ENCODE measurements around the gene TFF3.

TFF3 gene

DNA sequence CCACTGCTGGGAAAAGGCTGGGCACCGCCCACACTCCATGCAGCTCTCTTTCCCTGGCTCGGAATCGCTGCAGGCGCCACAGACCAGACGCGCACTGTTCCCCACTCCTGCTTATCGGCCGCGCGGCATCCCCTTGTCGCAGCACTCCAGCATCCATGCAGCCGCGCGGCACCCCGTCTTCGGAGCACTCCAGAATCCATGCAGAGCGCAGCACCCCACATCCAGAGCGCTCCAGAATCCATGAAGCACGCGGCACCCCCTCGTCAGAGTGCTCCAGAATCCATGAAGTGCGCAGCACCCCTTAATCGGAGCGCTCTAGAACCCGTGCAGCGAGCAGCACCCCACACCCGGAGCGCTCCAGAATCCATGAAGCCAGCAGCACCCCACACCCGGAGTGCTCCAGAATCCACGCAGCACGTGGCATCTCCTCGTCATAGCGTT, 9.5 kb downstream of the TFF3 start:
- H3K4me3 ChIP-seq (replicated peaks; ENCODE audit: low read depth, low read length), result no peak overlapping the region
- DNase-seq (ENCODE audit: extremely low read depth, low read depth), result no peak
- TF ChIP-seq, protein P1, sequence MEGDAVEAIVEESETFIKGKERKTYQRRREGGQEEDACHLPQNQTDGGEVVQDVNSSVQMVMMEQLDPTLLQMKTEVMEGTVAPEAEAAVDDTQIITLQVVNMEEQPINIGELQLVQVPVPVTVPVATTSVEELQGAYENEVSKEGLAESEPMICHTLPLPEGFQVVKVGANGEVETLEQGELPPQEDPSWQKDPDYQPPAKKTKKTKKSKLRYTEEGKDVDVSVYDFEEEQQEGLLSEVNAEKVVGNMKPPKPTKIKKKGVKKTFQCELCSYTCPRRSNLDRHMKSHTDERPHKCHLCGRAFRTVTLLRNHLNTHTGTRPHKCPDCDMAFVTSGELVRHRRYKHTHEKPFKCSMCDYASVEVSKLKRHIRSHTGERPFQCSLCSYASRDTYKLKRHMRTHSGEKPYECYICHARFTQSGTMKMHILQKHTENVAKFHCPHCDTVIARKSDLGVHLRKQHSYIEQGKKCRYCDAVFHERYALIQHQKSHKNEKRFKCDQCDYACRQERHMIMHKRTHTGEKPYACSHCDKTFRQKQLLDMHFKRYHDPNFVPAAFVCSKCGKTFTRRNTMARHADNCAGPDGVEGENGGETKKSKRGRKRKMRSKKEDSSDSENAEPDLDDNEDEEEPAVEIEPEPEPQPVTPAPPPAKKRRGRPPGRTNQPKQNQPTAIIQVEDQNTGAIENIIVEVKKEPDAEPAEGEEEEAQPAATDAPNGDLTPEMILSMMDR (IDR thresholded peaks at IDR 0.05; ENCODE audit: low read depth, low read length, missing control alignments), result no peak

DNA sequence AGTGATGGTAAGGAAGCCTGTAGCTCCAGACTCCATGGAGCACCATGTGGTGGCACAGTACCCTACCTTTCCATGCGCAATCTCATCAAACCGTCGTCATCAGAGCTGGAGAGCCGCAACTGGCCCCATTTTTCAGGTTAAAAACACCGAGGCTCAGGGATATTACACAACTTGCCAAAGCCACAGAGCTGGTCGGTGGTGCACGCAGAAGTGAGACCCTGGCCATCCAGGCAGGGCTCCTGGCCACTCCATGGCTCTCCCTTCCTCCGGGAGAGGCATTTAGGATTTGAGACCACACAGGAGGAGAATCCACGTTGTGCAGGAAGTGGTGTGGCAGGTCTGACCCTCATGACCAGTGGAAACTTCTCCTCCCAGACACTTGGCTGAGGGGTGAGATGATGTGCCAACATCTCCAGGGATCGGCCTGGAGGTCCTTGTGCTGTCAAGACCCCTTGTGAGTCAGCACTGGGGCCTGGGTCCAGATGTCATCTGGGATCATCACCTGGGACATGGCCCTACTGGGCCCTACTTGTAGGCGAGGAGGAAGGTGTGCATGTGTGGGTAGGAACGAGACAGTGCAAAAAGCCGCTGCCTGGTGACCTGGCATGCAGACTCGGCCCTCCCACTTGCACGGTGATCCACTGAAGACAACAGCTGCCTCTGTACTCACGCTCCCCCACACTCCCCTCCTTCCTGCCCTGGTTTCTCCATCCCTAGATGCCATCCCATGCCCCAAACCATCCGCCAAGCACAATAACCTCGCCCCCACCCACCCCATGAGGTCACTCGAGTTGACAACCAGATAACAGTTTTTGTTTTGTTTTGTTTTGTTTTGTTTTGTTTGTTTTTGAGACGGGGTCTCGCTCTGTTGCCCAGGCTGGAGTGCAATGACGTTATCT, 10.4 kb downstream of the TFF3 start:
- TF ChIP-seq, protein P1 (IDR thresholded peaks at IDR 0.05; ENCODE audit: low read depth, low read length, missing control alignments), result no peak
- DNase-seq (ENCODE audit: extremely low read depth, low read depth), result no peak
- no peak overlapping the region for H3K4me3 ChIP-seq (replicated peaks; ENCODE audit: low read depth, low read length)

DNA sequence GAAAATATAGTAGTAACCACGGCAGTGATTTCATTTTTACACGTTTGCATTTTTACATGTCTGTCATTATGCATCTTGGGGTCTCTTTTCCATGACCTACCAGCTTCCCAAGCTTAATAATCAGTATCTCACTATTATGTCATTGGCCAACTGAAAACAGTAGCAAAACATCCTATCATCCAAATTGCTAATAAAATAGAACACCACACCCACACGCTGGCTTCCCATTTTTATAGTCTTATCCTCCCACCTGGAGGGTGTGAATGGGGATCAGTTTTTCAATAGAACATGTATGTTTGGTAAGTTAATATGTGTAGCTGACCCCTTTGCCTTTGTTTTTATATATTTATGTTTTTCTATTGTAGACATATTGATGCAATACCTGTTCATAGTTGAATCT, 11.8 kb downstream of the TFF3 start:
- no peak overlapping the region for H3K4me3 ChIP-seq (replicated peaks; ENCODE audit: low read depth, low read length)
- TF ChIP-seq, protein P1 (IDR thresholded peaks at IDR 0.05; ENCODE audit: low read depth, low read length, missing control alignments), result no peak
- DNase-seq (ENCODE audit: extremely low read depth, low read depth), result no peak

DNA sequence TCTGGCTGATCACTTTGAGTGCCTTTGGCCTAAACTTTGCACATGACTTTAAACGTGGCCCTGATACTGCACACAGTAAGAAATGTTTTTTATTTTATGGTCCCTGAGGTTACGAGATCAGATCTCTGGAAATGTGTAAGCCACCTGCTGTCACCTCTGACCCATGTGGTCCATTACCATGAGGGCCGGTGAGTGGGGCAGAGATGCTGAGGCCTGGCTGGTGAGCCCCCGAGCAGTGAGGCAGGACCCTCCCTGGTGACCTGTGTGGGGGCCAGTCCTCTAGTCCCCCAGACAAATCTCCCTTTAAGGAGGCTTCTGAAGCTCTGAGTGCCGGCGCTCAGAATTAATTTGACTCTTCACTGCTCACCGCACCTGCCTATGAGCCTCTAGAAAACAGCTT, 12.4 kb downstream of the TFF3 start:
- TF ChIP-seq, protein P1 (IDR thresholded peaks at IDR 0.05; ENCODE audit: low read depth, low read length, missing control alignments), result no peak
- DNase-seq (ENCODE audit: extremely low read depth, low read depth), result no peak
- no peak overlapping the region for H3K4me3 ChIP-seq (replicated peaks; ENCODE audit: low read depth, low read length)

DNA sequence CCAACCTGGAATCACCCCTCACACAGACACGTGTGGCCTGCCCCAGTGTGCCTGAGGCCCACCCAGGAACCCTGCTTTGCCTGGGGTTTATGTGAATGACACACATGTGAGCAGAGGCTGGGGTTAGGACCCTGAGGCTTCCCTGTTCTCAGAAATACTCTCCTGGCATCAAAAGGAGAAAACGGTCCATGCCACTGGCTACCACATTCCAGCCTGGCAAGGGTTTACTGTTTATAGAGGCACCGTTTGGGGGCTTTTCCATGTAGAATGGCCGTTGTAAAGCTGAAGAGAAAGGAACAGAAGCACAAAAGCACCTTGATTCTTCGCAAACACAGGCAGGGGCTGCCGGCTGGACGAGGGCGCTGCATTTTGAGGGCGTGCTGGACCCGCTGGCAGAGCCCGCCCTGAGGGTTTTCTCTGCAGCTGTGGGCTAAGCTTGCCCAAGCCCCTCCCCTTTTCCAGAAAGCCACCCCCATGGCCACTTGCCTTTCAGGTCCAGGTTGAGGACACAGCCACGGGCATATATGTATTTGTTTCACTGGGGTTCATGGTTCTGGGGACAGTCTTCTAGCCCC, 13.0 kb downstream of the TFF3 start:
- TF ChIP-seq, protein P1 (IDR thresholded peaks at IDR 0.05; ENCODE audit: low read depth, low read length, missing control alignments), result no peak
- no peak for DNase-seq (ENCODE audit: extremely low read depth, low read depth)
- H3K4me3 ChIP-seq (replicated peaks; ENCODE audit: low read depth, low read length), result no peak overlapping the region

DNA sequence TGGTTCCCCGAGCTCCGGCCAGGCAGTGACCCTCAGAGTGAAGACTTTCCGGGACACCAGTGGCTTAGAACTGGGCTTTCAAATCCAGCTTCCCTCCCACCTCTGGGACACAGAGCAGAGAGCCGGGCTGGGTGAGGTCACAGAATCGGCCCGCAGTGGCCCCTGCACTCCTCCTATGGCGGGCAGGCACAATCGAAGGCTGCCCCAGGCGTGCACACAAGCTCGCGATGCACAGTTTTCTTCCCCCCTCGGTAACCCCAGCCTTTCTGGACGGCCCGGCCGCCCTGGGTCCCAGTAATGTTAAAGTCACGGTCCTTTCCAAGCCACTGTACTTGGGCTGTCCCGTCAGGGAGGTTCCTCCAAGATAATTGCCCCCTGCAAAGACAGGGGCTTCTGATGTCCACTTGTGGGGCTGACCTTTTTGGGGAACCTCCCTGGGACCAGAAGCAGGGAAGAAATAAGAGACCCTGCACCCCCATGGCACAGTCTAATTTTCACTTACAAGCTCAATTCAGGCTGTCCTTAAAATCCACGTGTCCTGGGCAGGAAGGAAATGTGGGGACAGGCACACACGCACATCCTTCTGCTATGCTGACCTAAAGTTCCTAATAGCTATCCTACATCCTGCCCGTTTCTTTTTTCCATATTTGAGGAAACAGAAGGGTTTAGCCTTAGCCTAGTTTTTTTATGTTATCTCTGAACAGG, 13.7 kb downstream of the TFF3 start:
- no peak overlapping the region for H3K4me3 ChIP-seq (replicated peaks; ENCODE audit: low read depth, low read length)
- no peak for DNase-seq (ENCODE audit: extremely low read depth, low read depth)
- TF ChIP-seq, protein P1 (IDR thresholded peaks at IDR 0.05; ENCODE audit: low read depth, low read length, missing control alignments), result no peak
